ENCODE measurements around the gene PRKN.

DNA sequence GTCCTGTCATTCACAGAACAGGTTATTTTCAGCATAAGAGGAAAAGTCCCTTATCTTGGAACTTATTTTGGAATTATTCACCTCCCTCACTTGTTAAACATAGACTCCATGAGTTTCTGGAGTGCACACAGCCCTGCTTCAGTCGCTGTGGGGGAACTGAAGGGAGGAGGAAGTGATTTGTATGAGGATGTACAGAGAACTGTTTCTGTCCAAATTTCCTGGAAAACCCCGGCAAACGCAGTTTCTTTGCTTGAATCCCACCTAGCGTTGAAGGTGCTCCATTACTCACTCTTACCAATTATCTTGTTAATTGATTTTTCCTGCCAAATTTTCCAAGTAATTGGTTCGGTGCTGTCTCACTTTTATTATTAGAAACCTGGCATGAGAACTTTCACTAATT lies 1375.7 kb downstream of the PRKN start:
- TF ChIP-seq POLR2A (IDR thresholded peaks at IDR 0.05; ENCODE audit: low read depth, low read length) (no peak), EZH2 (IDR thresholded peaks at IDR 0.05; ENCODE audit: borderline replicate concordance, low read depth, low read length, severe bottlenecking) (no peak), POLR2AphosphoS5 (IDR thresholded peaks at IDR 0.05; ENCODE audit: insufficient read depth, low read depth, low read length) (no peak), MYC (IDR thresholded peaks at IDR 0.05; ENCODE audit: low read depth, low read length) (no peak), FOS (IDR thresholded peaks at IDR 0.05; ENCODE audit: borderline replicate concordance, insufficient read depth, low read length) (no peak), JUN (IDR thresholded peaks at IDR 0.05; ENCODE audit: borderline replicate concordance, insufficient read depth, insufficient read length, low read depth) (no peak)
- TF ChIP-seq, protein P1, sequence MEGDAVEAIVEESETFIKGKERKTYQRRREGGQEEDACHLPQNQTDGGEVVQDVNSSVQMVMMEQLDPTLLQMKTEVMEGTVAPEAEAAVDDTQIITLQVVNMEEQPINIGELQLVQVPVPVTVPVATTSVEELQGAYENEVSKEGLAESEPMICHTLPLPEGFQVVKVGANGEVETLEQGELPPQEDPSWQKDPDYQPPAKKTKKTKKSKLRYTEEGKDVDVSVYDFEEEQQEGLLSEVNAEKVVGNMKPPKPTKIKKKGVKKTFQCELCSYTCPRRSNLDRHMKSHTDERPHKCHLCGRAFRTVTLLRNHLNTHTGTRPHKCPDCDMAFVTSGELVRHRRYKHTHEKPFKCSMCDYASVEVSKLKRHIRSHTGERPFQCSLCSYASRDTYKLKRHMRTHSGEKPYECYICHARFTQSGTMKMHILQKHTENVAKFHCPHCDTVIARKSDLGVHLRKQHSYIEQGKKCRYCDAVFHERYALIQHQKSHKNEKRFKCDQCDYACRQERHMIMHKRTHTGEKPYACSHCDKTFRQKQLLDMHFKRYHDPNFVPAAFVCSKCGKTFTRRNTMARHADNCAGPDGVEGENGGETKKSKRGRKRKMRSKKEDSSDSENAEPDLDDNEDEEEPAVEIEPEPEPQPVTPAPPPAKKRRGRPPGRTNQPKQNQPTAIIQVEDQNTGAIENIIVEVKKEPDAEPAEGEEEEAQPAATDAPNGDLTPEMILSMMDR (IDR thresholded peaks at IDR 0.05; ENCODE audit: extremely low read depth in 1 of 2, insufficient read depth in 1 of 2, low read depth in 1 of 2, low read length in 2 of 2): no peak
- TF ChIP-seq, protein P2, sequence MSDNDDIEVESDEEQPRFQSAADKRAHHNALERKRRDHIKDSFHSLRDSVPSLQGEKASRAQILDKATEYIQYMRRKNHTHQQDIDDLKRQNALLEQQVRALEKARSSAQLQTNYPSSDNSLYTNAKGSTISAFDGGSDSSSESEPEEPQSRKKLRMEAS (IDR thresholded peaks at IDR 0.05; ENCODE audit: insufficient read depth, insufficient read length): no peak

Data from endothelial cell of umbilical vein (primary cell).